Omental fat pad (tissue), 4 donors: ENCODE measurements around the gene SLC30A1. TPM values are rescaled to one million over a fixed set of nuclear protein-coding genes. Genes with fewer than 3 reads are reported as not detected.
"Not testable (repeated sequence)": the region's sequence is repeated elsewhere in the genome, so short reads cannot be mapped to it uniquely, and the experiment has no call there.

Experiments
- ATAC-seq: fragments of 150-250 bp; one replicate; pipeline ENCODE4 v1.9.1; 2016; ENCODE audit warnings: mild to moderate bottlenecking, moderate library complexity; ENCODE audit not compliant: low FRiP score
- DNase-seq: peaks from one replicate; pipeline ENCODE4 v3.0.0-alpha.2; 2019; ENCODE audit warnings: low spot score
- total RNA-seq, 4 donors: library from RNA; depleted of rRNA; stranded (reverse); fragments of >200 nt; gene quantifications; one replicate each; pipeline ENCODE4 v1.1.0, GENCODE V29; 2016
- TF ChIP-seq, protein P1 (sequence below), 3 donors: fragments of 450-650 bp; IDR thresholded peaks; one replicate each; pipeline ENCODE4 v1.5.1; 2016 to 2017; ENCODE audit warnings: antibody characterized with exemption in 3 of 3, mild to moderate bottlenecking in 3 of 3, moderate library complexity in 2 of 3

Gene SLC30A1
- total RNA-seq, 4 donors from 2014 or later, result 21.0 to 66.7 (median 37.1) TPM

DNA sequence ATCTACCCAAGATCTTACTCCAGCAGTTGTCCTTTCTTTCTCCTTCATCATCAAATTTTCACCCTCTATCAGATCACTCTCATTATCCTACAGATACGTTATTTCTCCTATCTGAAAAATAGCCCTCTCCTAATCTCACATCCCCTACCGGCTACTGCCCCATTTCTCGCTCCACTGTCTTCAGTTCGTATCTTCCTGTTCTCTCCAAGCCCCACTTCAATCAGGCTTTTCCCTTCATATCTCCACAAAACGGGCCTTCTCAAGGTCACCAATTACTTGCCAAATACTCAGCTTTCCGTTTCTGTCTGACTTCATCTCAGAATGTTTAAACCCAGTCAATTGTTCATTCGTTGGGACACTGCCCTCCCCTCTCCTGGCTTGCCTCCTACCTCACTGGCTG lies 32.4 kb downstream of the SLC30A1 start:
- TF ChIP-seq, protein P1, sequence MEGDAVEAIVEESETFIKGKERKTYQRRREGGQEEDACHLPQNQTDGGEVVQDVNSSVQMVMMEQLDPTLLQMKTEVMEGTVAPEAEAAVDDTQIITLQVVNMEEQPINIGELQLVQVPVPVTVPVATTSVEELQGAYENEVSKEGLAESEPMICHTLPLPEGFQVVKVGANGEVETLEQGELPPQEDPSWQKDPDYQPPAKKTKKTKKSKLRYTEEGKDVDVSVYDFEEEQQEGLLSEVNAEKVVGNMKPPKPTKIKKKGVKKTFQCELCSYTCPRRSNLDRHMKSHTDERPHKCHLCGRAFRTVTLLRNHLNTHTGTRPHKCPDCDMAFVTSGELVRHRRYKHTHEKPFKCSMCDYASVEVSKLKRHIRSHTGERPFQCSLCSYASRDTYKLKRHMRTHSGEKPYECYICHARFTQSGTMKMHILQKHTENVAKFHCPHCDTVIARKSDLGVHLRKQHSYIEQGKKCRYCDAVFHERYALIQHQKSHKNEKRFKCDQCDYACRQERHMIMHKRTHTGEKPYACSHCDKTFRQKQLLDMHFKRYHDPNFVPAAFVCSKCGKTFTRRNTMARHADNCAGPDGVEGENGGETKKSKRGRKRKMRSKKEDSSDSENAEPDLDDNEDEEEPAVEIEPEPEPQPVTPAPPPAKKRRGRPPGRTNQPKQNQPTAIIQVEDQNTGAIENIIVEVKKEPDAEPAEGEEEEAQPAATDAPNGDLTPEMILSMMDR (IDR thresholded peaks at IDR 0.05), result no peak
- DNase-seq (no peak), ATAC-seq (no peak)

DNA sequence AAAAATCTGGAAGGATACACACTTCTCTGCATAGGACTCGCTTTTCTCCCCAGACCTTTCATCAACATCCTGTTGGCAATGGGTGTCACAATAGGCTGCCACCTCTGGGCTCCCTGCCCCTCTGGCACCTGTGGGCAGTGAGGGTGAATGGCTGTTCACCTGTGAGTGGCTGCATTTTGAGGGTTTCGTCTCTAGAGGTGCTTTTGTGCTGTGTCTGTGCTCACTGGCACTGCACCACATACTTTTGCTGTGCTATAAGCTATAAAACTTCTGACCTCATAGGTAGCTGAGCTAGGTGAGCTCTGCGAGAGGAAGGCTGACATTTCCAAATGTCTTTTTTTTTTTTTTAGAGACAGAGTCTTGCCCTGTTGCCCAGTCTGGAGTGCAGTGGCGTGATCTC lies 35.9 kb downstream of the SLC30A1 start:
- no peak for ATAC-seq
- DNase-seq, result no peak

GRCh38 chr1:211541720-211542477 lies 37.1 kb downstream of the SLC30A1 start:
- no peak for DNase-seq
- TF ChIP-seq, protein P1 (IDR thresholded peaks at IDR 0.05), result no peak
- ATAC-seq, result no peak

More for the DNA sequence above, 35.9 kb downstream of the SLC30A1 start:
- TF ChIP-seq, protein P1 (IDR thresholded peaks at IDR 0.05), result no peak

DNA sequence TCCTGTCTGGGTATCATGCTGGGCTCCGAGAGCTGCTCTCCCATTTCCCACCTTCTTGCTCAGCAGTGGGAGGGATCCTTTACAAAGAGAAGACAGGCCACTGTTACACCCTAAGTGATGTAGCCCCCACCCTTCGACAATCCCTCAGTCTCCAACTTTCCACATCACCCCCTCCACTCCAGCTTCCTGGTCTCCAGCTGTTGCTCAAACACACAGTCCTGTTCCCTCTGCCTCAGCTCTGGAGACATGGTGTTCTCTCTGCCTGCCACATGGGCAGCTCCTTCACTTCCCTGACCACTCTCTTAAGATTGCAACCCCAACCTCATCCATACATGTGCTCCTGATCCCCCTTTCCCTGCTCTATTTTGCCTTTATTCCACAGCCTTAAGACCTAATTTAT lies 37.7 kb downstream of the SLC30A1 start:
- no peak for DNase-seq
- TF ChIP-seq, protein P1 (IDR thresholded peaks at IDR 0.05), result no peak
- no peak for ATAC-seq

DNA sequence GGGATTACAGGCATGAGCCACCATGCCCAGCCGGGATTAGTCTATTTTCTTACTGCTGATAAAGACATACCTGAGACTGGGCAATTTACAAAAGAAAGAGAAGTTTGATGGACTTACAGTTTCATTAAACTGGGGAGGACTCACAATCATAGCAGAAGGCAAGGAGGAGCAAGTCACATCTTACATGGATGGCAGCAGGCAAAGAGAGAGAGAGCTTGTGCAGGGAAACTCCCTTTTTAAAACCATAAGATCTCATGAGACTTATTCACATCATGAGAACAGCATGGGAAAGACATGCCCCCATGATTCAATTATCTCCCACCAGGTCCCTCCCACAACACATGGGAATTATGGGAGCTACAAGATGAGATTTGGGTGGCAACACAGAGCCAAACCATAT lies 38.1 kb downstream of the SLC30A1 start:
- not testable (repeated sequence) for ATAC-seq, DNase-seq

GRCh38 chr1:211538287-211538686 lies 40.7 kb downstream of the SLC30A1 start:
- ATAC-seq (no peak), DNase-seq (no peak)
- TF ChIP-seq, protein P1 (IDR thresholded peaks at IDR 0.05), result no peak

DNA sequence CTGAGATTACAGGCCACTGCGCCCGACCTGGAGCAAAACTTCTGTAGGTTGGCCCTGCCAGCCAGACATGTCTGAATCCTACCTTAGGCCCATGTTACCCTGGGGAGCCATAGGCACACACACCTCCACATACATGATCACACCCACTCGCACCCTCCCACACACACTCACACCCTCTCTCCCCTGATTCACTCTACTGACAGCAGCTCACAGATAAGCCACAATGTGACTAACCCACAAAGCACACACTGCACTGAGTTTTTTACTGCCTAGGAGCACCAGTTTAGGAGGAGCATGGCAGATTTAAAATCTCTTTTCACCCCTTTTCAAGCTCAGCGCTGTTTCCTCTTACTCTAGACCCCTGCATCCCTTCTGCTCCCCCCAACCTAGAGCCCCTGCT lies 41.7 kb downstream of the SLC30A1 start:
- no peak for ATAC-seq
- TF ChIP-seq, protein P1 (IDR thresholded peaks at IDR 0.05), result no peak
- DNase-seq, result no peak
